B cell (primary cell): ENCODE measurements around the gene SERPINC1. TPM values are rescaled to one million over a fixed set of nuclear protein-coding genes. Genes with fewer than 3 reads are reported as not detected.
A peak's percentile ranks its signal among the peaks of the same experiment; 100 is the strongest.

ENCODE experiments used
- ATAC-seq: fragments of 200-7000 bp; cut with Tn5 transposase; one replicate; pipeline ENCODE4 v1.10.0; 2021; ENCODE audit warnings: low read depth, mild to moderate bottlenecking, moderate number of reproducible peaks, moderate library complexity
- CTCF ChIA-PET: fragments of 350-600 bp; sonication (Branson Sonifier 250); formaldehyde crosslinking; loops from one replicate; lab custom pipeline; 2021; ENCODE audit warnings: antibody characterized with exemption, inconsistent platforms; lab: Charles Lee
- POLR2A ChIA-PET: fragments of 350-600 bp; sonication (Branson Sonifier 250); formaldehyde crosslinking; loops from one replicate; lab custom pipeline; 2021; ENCODE audit warnings: antibody characterized with exemption; lab: Charles Lee
- DNase-seq: peaks from one replicate; pipeline ENCODE4 v3.0.0; 2013
- H2AFZ ChIP-seq: 2 replicates; pipeline ENCODE4 v1.6.1; 2012; ENCODE audit warnings: mild to moderate bottlenecking, low read depth, low read length; ENCODE audit not compliant: insufficient read depth, poor library complexity, severe bottlenecking
- H3K27ac ChIP-seq, 2 donors: 1 replicate in 1 of 2; 2 replicates in 1 of 2; pipeline ENCODE4 v1.5.1; 2012 to 2013; ENCODE audit warnings: low read length in 2 of 2, mild to moderate bottlenecking in 2 of 2, moderate library complexity in 1 of 2
- H3K27me3 ChIP-seq, 4 experiments: fragments of 200-600 bp in 1 of 4; sonication (generic) in 1 of 4; replicated peaks in 1 of 4; 1 replicate in 2 of 4; 2 replicates in 2 of 4; pipeline versions ENCODE4 v1.6.1 to v1.7.0; 2013 to 2016; ENCODE audit warnings: low read length in 3 of 4, mild to moderate bottlenecking in 2 of 4, mixed read lengths in 1 of 4, moderate library complexity in 1 of 4; ENCODE audit not compliant: insufficient read depth in 4 of 4, control insufficient read depth in 3 of 4; ENCODE audit errors: control extremely low read depth in 1 of 4
- H3K36me3 ChIP-seq, 2 experiments: replicated peaks in 1 of 2; 1 replicate in 1 of 2; 2 replicates in 1 of 2; pipeline versions ENCODE4 v1.6.1 to v1.7.1; 2013; ENCODE audit warnings: low read length in 1 of 2; ENCODE audit not compliant: insufficient read depth in 2 of 2, control insufficient read depth in 1 of 2; ENCODE audit errors: control extremely low read depth in 1 of 2, extremely low read depth in 1 of 2
- H3K4me1 ChIP-seq, 2 donors: fragments of 200-600 bp in 1 of 2; sonication (generic) in 1 of 2; 1 replicate in 1 of 2; 2 replicates in 1 of 2; pipeline versions ENCODE4 v1.5.1 to v1.6.1; 2013 to 2017; ENCODE audit warnings: low read length in 2 of 2; ENCODE audit not compliant: control insufficient read depth in 2 of 2, insufficient read depth in 2 of 2
- H3K4me2 ChIP-seq: replicated peaks from 2 replicates; pipeline ENCODE3; 2012; ENCODE audit warnings: mild to moderate bottlenecking, low read depth, low read length; ENCODE audit not compliant: poor library complexity, severe bottlenecking
- H3K4me3 ChIP-seq, 5 experiments: fragments of 200-600 bp in 1 of 5; sonication (generic) in 1 of 5; 1 replicate in 3 of 5; 2 replicates in 2 of 5; pipeline versions ENCODE4 v1.5.1 to v1.7.0; 2011 to 2016; ENCODE audit warnings: low read length in 4 of 5, mild to moderate bottlenecking in 4 of 5, low read depth in 2 of 5, control low read depth in 1 of 5, moderate library complexity in 1 of 5; ENCODE audit not compliant: insufficient read depth in 1 of 5; ENCODE audit errors: control extremely low read depth in 1 of 5, extremely low read depth in 1 of 5
- H3K79me2 ChIP-seq: fragments of 200-600 bp; sonication (generic); one replicate; pipeline ENCODE4 v1.6.0; 2016; ENCODE audit warnings: low read length; ENCODE audit not compliant: control insufficient read depth, insufficient read depth
- H3K9ac ChIP-seq: fragments of 200-600 bp; sonication (generic); 2 replicates; pipeline ENCODE4 v1.6.1; 2017; ENCODE audit warnings: mild to moderate bottlenecking, low read length, moderate library complexity
- H3K9me3 ChIP-seq, 3 donors: one replicate each; pipeline versions ENCODE4 v1.6.1 to v1.7.1; 2013; ENCODE audit warnings: low read length in 2 of 3; ENCODE audit not compliant: control insufficient read depth in 2 of 3, insufficient read depth in 1 of 3; ENCODE audit errors: control extremely low read depth in 1 of 3
- H4K20me1 ChIP-seq: 2 replicates; pipeline ENCODE4 v1.6.0; 2012; ENCODE audit warnings: mild to moderate bottlenecking, low read length; ENCODE audit not compliant: insufficient read depth, control insufficient read depth, poor library complexity, severe bottlenecking
- H3K27ac Mint-ChIP-seq: one replicate; pipeline ENCODE4 v1.8.0; 2021; ENCODE audit warnings: mixed read lengths
- H3K27me3 Mint-ChIP-seq: one replicate; pipeline ENCODE4 v1.8.0; 2021; ENCODE audit warnings: mixed read lengths
- H3K4me1 Mint-ChIP-seq: one replicate; pipeline ENCODE4 v1.8.0; 2021; ENCODE audit warnings: mixed read lengths
- H3K4me3 Mint-ChIP-seq: one replicate; pipeline ENCODE4 v1.8.0; 2021; ENCODE audit warnings: mixed read lengths
- H3K9me3 Mint-ChIP-seq: one replicate; pipeline ENCODE4 v1.8.0; 2022; ENCODE audit warnings: mixed read lengths; ENCODE audit not compliant: insufficient read depth
- CTCF ChIP-seq: fragments of 200-600 bp; IDR thresholded peaks from one replicate; pipeline ENCODE4 v1.8.0; 2022; ENCODE audit warnings: antibody characterized with exemption, mild to moderate bottlenecking
- EZH2 ChIP-seq: IDR thresholded peaks from 2 replicates; pipeline ENCODE4 v1.6.1; 2012; ENCODE audit warnings: borderline replicate concordance, low read depth, mild to moderate bottlenecking, moderate library complexity, low read length; ENCODE audit not compliant: insufficient read depth, poor library complexity, severe bottlenecking
- WGBS: methylation state at CpG from one replicate; pipeline ENCODE4 v1.1.5; 2013; ENCODE audit warnings: missing lambda C conversion rate; ENCODE audit not compliant: insufficient coverage; 5-methylcytosine and 5-hydroxymethylcytosine counted together
- intact Hi-C: fragments of 100-400 bp; cut with micrococcal nuclease; formaldehyde crosslinking; loops from one replicate; pipeline ENCODE4 v1.10.0; 2022
- polyA plus RNA-seq: library from polyadenylated mRNA; depleted of rRNA; stranded (reverse); fragments of >200 nt; gene quantifications from 2 replicates; pipeline ENCODE4 v1.2.3, GENCODE V29; 2012
- total RNA-seq, 2 donors: library from RNA; stranded (reverse); fragments of 120-200 nt in 1 of 2; gene quantifications; 1 replicate in 1 of 2; 2 replicates in 1 of 2; pipeline versions ENCODE4 v1.2.3 to v1.2.4, GENCODE V29; 2013 to 2022

The SERPINC1 gene
- total and polyA plus RNA-seq, 2 donors (not counting 1 experiment from before 2014, with no cell fraction given) = 0.12 TPM; not detected in 1

GRCh38 chr1:173867753-173868265 lies 49.3 kb downstream of the SERPINC1 start, which contains the start of gene GAS5:
Gene GAS5 (minus strand): TSS chr1:173867989.
- Histone ChIP-seq H2AFZ (peak within 1 kb of the TSS; percentile 92), H3K9ac (peak within 1 kb of the TSS; percentile 81), H3K4me2 (peak within 1 kb of the TSS; percentile 90), H4K20me1 (no peaks in the 10 kb centered on the region), H3K27ac (peak within 1 kb of the TSS; percentile 90 to 93), H3K9me3 (no peaks in the 10 kb centered on the region), H3K4me1 (peaks cover 42 to 50% of the 10 kb centered on the region in 2 donors), H3K36me3 (peaks cover 5 to 57% of the 10 kb centered on the region in 2 experiments), H3K27me3 (no peaks in the 10 kb centered on the region), H3K79me2 (peaks cover 27% of the 10 kb centered on the region), H3K4me3 (peak within 1 kb of the TSS; percentile 70 to 98 (median 89))
- ChIA-PET CTCF (interaction anchor here (1.0 to 1.9 kb wide), 7 partner anchors 44 to 1123 kb away, joined by 3 to 8 read pairs (median 3); partner anchors contain the start of genes CENPL, DARS2 and KLHL20), POLR2A (interaction anchor here (0.5 to 2.4 kb wide), 18 partner anchors 13 to 1335 kb away, joined by 3 to 16 read pairs (median 4); partner anchors contain the start of genes CACYBP, CENPL, DARS2 and KLHL20)
- ATAC-seq = peak; percentile 77
- Mint-ChIP-seq H3K27ac (peak within 1 kb of the TSS; percentile 98), H3K4me1 (peaks cover 70% of the 10 kb centered on the region), H3K27me3 (no peaks in the 10 kb centered on the region), H3K9me3 (no peaks in the 10 kb centered on the region), H3K4me3 (peak within 1 kb of the TSS; percentile 94)
- intact Hi-C loops = loop anchor here (1.0 to 5.0 kb wide), 8 partner anchors 44 to 1155 kb away; partner anchors contain the start of genes CENPL, DARS2, KLHL20 and MRPS14
- no peak for TF ChIP-seq EZH2
- no peak for TF ChIP-seq CTCF
- DNase-seq = peak; percentile 99
- 0% methylated on average over 19 of the region's 30 CpGs for WGBS
